ENCODE measurements around the gene ESYT3. TPM values are rescaled to one million over a fixed set of nuclear protein-coding genes. Genes with fewer than 3 reads are reported as not detected.
"Not testable (repeated sequence)": the region's sequence is repeated elsewhere in the genome, so short reads cannot be mapped to it uniquely, and the experiment has no call there.

ESYT3 gene
- total RNA-seq, 1 experiment from 2014 or later = 2.6 TPM

GRCh38 chr3:138513090-138513843 lies 78.9 kb downstream of the ESYT3 start:
- Histone ChIP-seq H3K4me1 (ENCODE audit: control insufficient read depth, insufficient read depth, low read length) (no peaks in the 10 kb centered on the region), H3K27ac (ENCODE audit: low read length) (no peak overlapping the region), H3K9me3 (ENCODE audit: control insufficient read depth, insufficient read depth, low read depth, low read length) (no peaks in the 10 kb centered on the region), H3K4me3 (ENCODE audit: low read depth in 2 of 2, low read length in 2 of 2) (no peak overlapping the region), H3K36me3 (ENCODE audit: control insufficient read depth, insufficient read depth, low read length) (no peaks in the 10 kb centered on the region), H3K27me3 (ENCODE audit: control insufficient read depth, insufficient read depth, low read length) (no peaks in the 10 kb centered on the region)
- no TSS peak for BruUV-seq (replicated peaks)
- POLR2A ChIA-PET = interaction anchor here (0.6 to 1.0 kb wide), 3 partner anchors 28 to 409 kb away, joined by 3 read pairs; no protein-coding TSS in a partner anchor
- CTCF ChIA-PET = no interaction called here
- TF ChIP-seq SIN3A (IDR thresholded peaks at IDR 0.05; ENCODE audit: borderline replicate concordance, insufficient read depth, low read depth, low read length) (no peak), CTCF (IDR thresholded peaks at IDR 0.05) (no peak), TCF7L2 (IDR thresholded peaks at IDR 0.05; ENCODE audit: low read depth, low read length) (no peak), REST (IDR thresholded peaks at IDR 0.05; ENCODE audit: insufficient read depth in 1 of 2, low read depth in 2 of 2, low read length in 1 of 2) (no peak), POLR2AphosphoS5 (IDR thresholded peaks at IDR 0.05; ENCODE audit: low read depth, low read length) (no peak)
- intact Hi-C loops (cut with micrococcal nuclease; ENCODE audit: unreplicated experiment) (no loop called here), in situ Hi-C loops (cut with HindIII; ENCODE audit: low pct_unique_long_range_greater_than_20kb, low sequenced_read_pairs) (no loop called here)
- DNase-seq (ENCODE audit: low read depth, low spot score) = no peak
- no peak for ATAC-seq

- H3K27me3 ChIP-seq (ENCODE audit: control insufficient read depth, insufficient read depth, low read length); in situ Hi-C loops (cut with HindIII; ENCODE audit: low pct_unique_long_range_greater_than_20kb, low sequenced_read_pairs); CTCF ChIA-PET; intact Hi-C loops (cut with micrococcal nuclease; ENCODE audit: unreplicated experiment); H3K36me3 ChIP-seq (ENCODE audit: control insufficient read depth, insufficient read depth, low read length); POLR2A ChIA-PET; BruUV-seq (replicated peaks); ATAC-seq; H3K9me3 ChIP-seq (ENCODE audit: control insufficient read depth, insufficient read depth, low read depth, low read length); DNase-seq (ENCODE audit: low read depth, low spot score); H3K27ac ChIP-seq (ENCODE audit: low read length); H3K4me1 ChIP-seq (ENCODE audit: control insufficient read depth, insufficient read depth, low read length); H3K4me3 ChIP-seq (ENCODE audit: low read depth in 2 of 2, low read length in 2 of 2): not testable (repeated sequence)
These were observed 87.0 kb downstream of the ESYT3 start for GRCh38 chr3:138521445-138521844.

Other genes starting within 250 kb of the ESYT3 start
- 56.0 TPM for gene ARMC8, start 247.3 kb upstream of the ESYT3 start, total RNA-seq (2021; ENCODE audit: unreplicated experiment)
- gene NME9, start 104.8 kb upstream of the ESYT3 start, total RNA-seq (2021; ENCODE audit: unreplicated experiment) = not detected
- gene MRAS, start 86.0 kb upstream of the ESYT3 start, total RNA-seq (2021; ENCODE audit: unreplicated experiment) = 14.2 TPM
- 64.5 TPM for gene CEP70, start 159.6 kb downstream of the ESYT3 start, total RNA-seq (2021; ENCODE audit: unreplicated experiment)
- 18.8 TPM for gene FAIM, start 174.2 kb downstream of the ESYT3 start, total RNA-seq (2021; ENCODE audit: unreplicated experiment)

Data from Panc1 (cell line).